K562 (cell line): ENCODE data around the gene ARID3B. TPM values are rescaled to one million over a fixed set of nuclear protein-coding genes. Genes with fewer than 3 reads are reported as not detected.

ENCODE experiments used
- ARID2 ChIP-seq: fragments of 450-650 bp; IDR thresholded peaks from 2 replicates; pipeline ENCODE4 v1.6.1; 2017; ENCODE audit warnings: antibody characterized with exemption, mild to moderate bottlenecking
- CSDE1 ChIP-seq, 2 experiments: fragments of 450-650 bp; IDR thresholded peaks; 2 replicates each; pipeline ENCODE4 v1.6.1; 2016; ENCODE audit warnings: mild to moderate bottlenecking in 1 of 2
- E2F6 ChIP-seq, 2 experiments: IDR thresholded peaks; 2 replicates each; pipeline ENCODE4 v1.6.1; 2011; ENCODE audit warnings: borderline replicate concordance in 1 of 2, control low read depth in 1 of 2, low read depth in 1 of 2, low read length in 1 of 2, mild to moderate bottlenecking in 1 of 2, mixed read lengths in 1 of 2, moderate library complexity in 1 of 2; ENCODE audit not compliant: insufficient read depth in 1 of 2, insufficient read length in 1 of 2, poor library complexity in 1 of 2, severe bottlenecking in 1 of 2; ENCODE audit errors: extremely low read depth in 1 of 2
- GATAD2B ChIP-seq: fragments of 450-650 bp; IDR thresholded peaks from 2 replicates; pipeline ENCODE4 v1.6.1; 2017; ENCODE audit warnings: mild to moderate bottlenecking, borderline replicate concordance
- HCFC1 ChIP-seq: IDR thresholded peaks from 2 replicates; pipeline ENCODE4 v1.6.1; 2012; ENCODE audit warnings: low read depth, low read length, improper control_type of control experiment
- HDAC8 ChIP-seq: fragments of 450-650 bp; IDR thresholded peaks from 2 replicates; pipeline ENCODE4 v1.6.1; 2016; ENCODE audit warnings: mild to moderate bottlenecking, missing genetic modification characterization, moderate library complexity, missing compliant biosample characterization
- POLR2A ChIP-seq: fragments of 450-650 bp; conservative IDR thresholded peaks from 2 replicates; pipeline ENCODE4 v1.6.1; 2016
- POLR2G ChIP-seq: fragments of 200-400 bp; formaldehyde crosslinking; IDR thresholded peaks from 2 replicates; pipeline ENCODE4 v1.6.1; 2017; ENCODE audit warnings: low read depth, mild to moderate bottlenecking, antibody characterized with exemption, low read length, moderate library complexity
- REST ChIP-seq, 2 experiments: fragments of 450-650 bp; formaldehyde crosslinking in 1 of 2; IDR thresholded peaks; 2 replicates each; pipeline versions ENCODE4 v1.4.0 to v1.6.1; 2014 to 2020; ENCODE audit warnings: mild to moderate bottlenecking in 2 of 2, borderline replicate concordance in 1 of 2, low read depth in 1 of 2
- RNF219 ChIP-seq: fragments of 250-450 bp; sonication (Bioruptor Pico); IDR thresholded peaks from 2 replicates; pipeline ENCODE4 v1.5.0; 2022; ENCODE audit warnings: mild to moderate bottlenecking
- TEAD2 ChIP-seq: fragments of 450-650 bp; IDR thresholded peaks from 2 replicates; pipeline ENCODE4 v1.6.1; 2016; ENCODE audit warnings: missing genetic modification characterization, control low read depth, missing compliant biosample characterization
- TRIM24 ChIP-seq, 2 experiments: fragments of 450-650 bp; IDR thresholded peaks; 2 replicates each; pipeline ENCODE4 v1.6.1; 2016
- USF2 ChIP-seq: sonication (generic); formaldehyde crosslinking; IDR thresholded peaks from 2 replicates; pipeline ENCODE4 v1.5.0; 2020; ENCODE audit warnings: missing genetic modification reagents
- ZC3H4 ChIP-seq: sonication (generic); formaldehyde crosslinking; IDR thresholded peaks from 2 replicates; pipeline ENCODE4 v1.9.0; 2021; ENCODE audit warnings: missing genetic modification reagents, borderline replicate concordance
- ZNF436 ChIP-seq: fragments of 250-450, 450-650 bp; sonication (Bioruptor Pico); formaldehyde crosslinking; IDR thresholded peaks from 2 replicates; pipeline ENCODE4 v1.7.0; 2020; ENCODE audit warnings: mild to moderate bottlenecking
- polyA plus RNA-seq, 8 experiments: library from polyadenylated mRNA; depleted of rRNA in 4 of 8; stranded (reverse) in 5 of 8; unstranded in 3 of 8; fragments of >200 nt; fragmentation: Nextera tagmentation in 2 of 8; fragmentation: Illumina TruSeq in 1 of 8; extraction: Ambion mirVana in 2 of 8; extraction: Trizol in 1 of 8; gene quantifications; 2 replicates each; pipeline versions ENCODE4 v1.2.1 to v1.2.3, GENCODE V29; 2011 to 2014; ENCODE audit warnings: inconsistent platforms in 1 of 8, missing spikeins in 1 of 8
- total RNA-seq, 7 experiments: library from RNA; depleted of rRNA in 6 of 7; stranded (reverse); fragments of >200 nt in 6 of 7; fragmentation: Illumina TruSeq in 2 of 7; extraction: Trizol in 2 of 7; gene quantifications; 2 replicates each; pipeline versions ENCODE4 v1.2.1 to v1.2.3, GENCODE V29; 2011 to 2021; ENCODE audit warnings: low replicate concordance in 1 of 7

The ARID3B gene
- total and polyA plus RNA-seq, 9 of the 15 experiments (the other 6 are each of a cell fraction or from before 2014, with no cell fraction given), result 0.32 to 15.1 (median 7.1) TPM

- TF ChIP-seq TRIM24 (IDR thresholded peaks at IDR 0.05) (peak in 1 of 2 experiments; percentile 54; a peak in 1 of 4 replicates), HDAC8 (tag) (no peak), ZC3H4 (CRISPR knock-in tag) (no peak), POLR2G (peak; percentile 91), USF2 (peak; percentile 100), ZNF436 (CRISPR knock-in tag) (no peak), RNF219 (CRISPR knock-in tag) (no peak), CSDE1 (IDR thresholded peaks at IDR 0.05) (no peak), HCFC1 (peak; percentile 40; the same call in 1 of the 2 replicates), REST (IDR thresholded peaks at IDR 0.05; ENCODE audit: borderline replicate concordance) (peak; percentile 93), REST (CRISPR knock-in tag; IDR thresholded peaks at IDR 0.05; ENCODE audit: low read depth) (no peak), TEAD2 (tag) (no peak), ARID2 (no peak), POLR2A (peak; percentile 94), GATAD2B (no peak), E2F6 (IDR thresholded peaks at IDR 0.05; ENCODE audit: borderline replicate concordance in 1 of 2, extremely low read depth in 1 of 2, insufficient read depth in 1 of 2, insufficient read length in 1 of 2, low read depth in 1 of 2, low read length in 1 of 2, poor library complexity in 1 of 2, severe bottlenecking in 1 of 2) (peak; percentile 67 to 77)
These were observed 57.3 kb downstream of the ARID3B start (continued) for GRCh38 chr15:74598126-74598842.
